IMR-90 (cell line): ENCODE results near the gene NPLOC4. TPM values are rescaled to one million over a fixed set of nuclear protein-coding genes. Genes with fewer than 3 reads are reported as not detected.

ENCODE experiments used
- ATAC-seq: fragments of 200-7000 bp; cut with Tn5 transposase; 2 replicates; pipeline ENCODE4 v1.9.1; 2020; ENCODE audit warnings: low read depth, mild to moderate bottlenecking, moderate library complexity
- BruUV-seq: library from RNA; stranded (reverse); fragments of 400-500 nt; replicated peaks from 2 replicates; lab custom pipeline; 2021; lab: Mats Ljungman, UMichigan
- CTCF ChIA-PET: fragments of 300-600 bp; formaldehyde crosslinking; extraction: SDS; loops from one replicate; lab custom pipeline; 2021; ENCODE audit warnings: antibody characterized with exemption; lab: Yijun Ruan, JAX
- POLR2A ChIA-PET: fragments of 300-600 bp; sonication (Branson Sonifier 250); formaldehyde crosslinking; loops from one replicate; lab custom pipeline; 2022; ENCODE audit warnings: antibody characterized with exemption; ENCODE audit not compliant: unreplicated experiment; lab: Charles Lee
- DNase-seq: peaks from one replicate; pipeline ENCODE4 v3.0.0; 2013
- H2AFZ ChIP-seq: replicated peaks from 2 replicates; pipeline ENCODE3; 2013; ENCODE audit warnings: low read length, mild to moderate bottlenecking; ENCODE audit not compliant: poor library complexity
- H2AK5ac ChIP-seq: 2 replicates; pipeline ENCODE4 v1.6.1; 2013; ENCODE audit warnings: low read depth, low read length, inconsistent platforms
- H2AK9ac ChIP-seq: replicated peaks from 2 replicates; pipeline ENCODE3; 2013; ENCODE audit warnings: mild to moderate bottlenecking, low read depth, low read length, moderate library complexity; ENCODE audit not compliant: poor library complexity
- H2BK120ac ChIP-seq: 2 replicates; pipeline ENCODE4 v1.6.1; 2013; ENCODE audit warnings: low read depth, low read length, inconsistent platforms
- H2BK15ac ChIP-seq: 3 replicates; pipeline ENCODE4 v1.6.1; 2013; ENCODE audit warnings: low read depth, low read length, inconsistent platforms
- H2BK20ac ChIP-seq: 2 replicates; pipeline ENCODE4 v1.6.1; 2013; ENCODE audit warnings: low read depth, mild to moderate bottlenecking, inconsistent platforms, low read length, moderate library complexity
- H2BK5ac ChIP-seq: 2 replicates; pipeline ENCODE4 v1.6.1; 2013; ENCODE audit warnings: mild to moderate bottlenecking, low read depth, low read length, inconsistent platforms; ENCODE audit not compliant: poor library complexity, severe bottlenecking
- H3K14ac ChIP-seq: replicated peaks from 2 replicates; pipeline ENCODE4 v1.6.1; 2013; ENCODE audit warnings: low read depth, low read length, inconsistent platforms
- H3K18ac ChIP-seq: 2 replicates; pipeline ENCODE4 v1.6.1; 2013; ENCODE audit warnings: low read depth, low read length, control low read depth
- H3K23ac ChIP-seq: 2 replicates; pipeline ENCODE4 v1.6.1; 2013; ENCODE audit warnings: low read depth, low read length, inconsistent platforms
- H3K27ac ChIP-seq: 2 replicates; pipeline ENCODE4 v1.5.1; 2013; ENCODE audit warnings: mild to moderate bottlenecking, control low read depth, low read length; ENCODE audit not compliant: insufficient read depth
- H3K27me3 ChIP-seq: 2 replicates; pipeline ENCODE4 v1.6.1; 2013; ENCODE audit warnings: low read length; ENCODE audit not compliant: control insufficient read depth, insufficient read depth
- H3K36me3 ChIP-seq: 2 replicates; pipeline ENCODE4 v1.6.1; 2013; ENCODE audit warnings: low read length, mixed read lengths; ENCODE audit not compliant: control insufficient read depth, insufficient read depth
- H3K4ac ChIP-seq: 2 replicates; pipeline ENCODE4 v1.6.1; 2013; ENCODE audit warnings: low read depth, low read length, inconsistent platforms
- H3K4me1 ChIP-seq: 2 replicates; pipeline ENCODE4 v1.6.1; 2013; ENCODE audit warnings: low read length, mixed read lengths; ENCODE audit not compliant: control insufficient read depth, insufficient read depth
- H3K4me2 ChIP-seq: 2 replicates; pipeline ENCODE4 v1.6.1; 2013; ENCODE audit warnings: low read depth, mild to moderate bottlenecking, control low read depth, low read length, moderate library complexity
- H3K4me3 ChIP-seq: 2 replicates; pipeline ENCODE4 v1.5.1; 2013; ENCODE audit warnings: low read depth, mild to moderate bottlenecking, control low read depth, low read length, moderate library complexity; ENCODE audit not compliant: insufficient read depth
- H3K56ac ChIP-seq: 2 replicates; pipeline ENCODE4 v1.6.1; 2013; ENCODE audit warnings: low read length, inconsistent platforms; ENCODE audit not compliant: insufficient read depth; ENCODE audit errors: extremely low read depth
- H3K79me1 ChIP-seq, 2 experiments: 2 replicates each; pipeline ENCODE4 v1.6.1; 2013; ENCODE audit warnings: low read length in 2 of 2, inconsistent platforms in 1 of 2, low read depth in 1 of 2
- H3K9ac ChIP-seq: 2 replicates; pipeline ENCODE4 v1.6.1; 2013; ENCODE audit warnings: low read depth, low read length, control low read depth
- H3K9me1 ChIP-seq: 2 replicates; pipeline ENCODE4 v1.6.1; 2013; ENCODE audit warnings: low read length, inconsistent platforms; ENCODE audit not compliant: insufficient read depth
- H3K9me3 ChIP-seq: 2 replicates; pipeline ENCODE4 v1.6.1; 2013; ENCODE audit warnings: low read length; ENCODE audit not compliant: control insufficient read depth, insufficient read depth
- H4K20me1 ChIP-seq: 2 replicates; pipeline ENCODE4 v1.6.1; 2013; ENCODE audit warnings: low read length, inconsistent platforms; ENCODE audit not compliant: insufficient read depth
- H4K5ac ChIP-seq: 2 replicates; pipeline ENCODE4 v1.6.1; 2013; ENCODE audit warnings: mild to moderate bottlenecking, low read depth, low read length, control low read depth
- H4K8ac ChIP-seq, 2 experiments: 2 replicates each; pipeline ENCODE4 v1.6.1; 2013; ENCODE audit warnings: low read depth in 2 of 2, low read length in 2 of 2, control low read depth in 1 of 2, inconsistent platforms in 1 of 2
- H4K91ac ChIP-seq: 2 replicates; pipeline ENCODE4 v1.6.1; 2013; ENCODE audit warnings: low read depth, low read length, inconsistent platforms; ENCODE audit not compliant: insufficient read depth
- CEBPB ChIP-seq: IDR thresholded peaks from 2 replicates; pipeline ENCODE4 v1.6.1; 2012; ENCODE audit warnings: low read depth, low read length, improper control_type of control experiment
- CHD1 ChIP-seq: IDR thresholded peaks from 2 replicates; pipeline ENCODE4 v1.6.1; 2012; ENCODE audit warnings: low read depth, low read length, improper control_type of control experiment
- CTCF ChIP-seq: conservative IDR thresholded peaks from 2 replicates; pipeline ENCODE4 v1.5.1; 2012; ENCODE audit warnings: mild to moderate bottlenecking, low read depth, low read length, improper control_type of control experiment
- MAFK ChIP-seq: IDR thresholded peaks from 2 replicates; pipeline ENCODE4 v1.6.1; 2012; ENCODE audit warnings: low read depth, low read length, improper control_type of control experiment
- MAZ ChIP-seq: IDR thresholded peaks from 2 replicates; pipeline ENCODE4 v1.6.1; 2012; ENCODE audit warnings: low read depth, mild to moderate bottlenecking, low read length, improper control_type of control experiment, moderate library complexity, borderline replicate concordance
- NFE2L2 ChIP-seq: fragments of 150-350 bp; IDR thresholded peaks from 2 replicates; pipeline ENCODE4 v1.6.1; 2016; ENCODE audit warnings: low read depth, mild to moderate bottlenecking, low read length
- POLR2A ChIP-seq: IDR thresholded peaks from 2 replicates; pipeline ENCODE4 v1.6.1; 2012; ENCODE audit warnings: mild to moderate bottlenecking, low read depth, low read length
- RAD21 ChIP-seq: IDR thresholded peaks from 2 replicates; pipeline ENCODE4 v1.6.1; 2012; ENCODE audit warnings: low read length, improper control_type of control experiment
- RCOR1 ChIP-seq: IDR thresholded peaks from 2 replicates; pipeline ENCODE4 v1.6.1; 2012; ENCODE audit warnings: mild to moderate bottlenecking, low read length, improper control_type of control experiment; ENCODE audit not compliant: insufficient replicate concordance
- RFX5 ChIP-seq: IDR thresholded peaks from 2 replicates; pipeline ENCODE4 v1.8.0; 2012; ENCODE audit warnings: low read depth, mild to moderate bottlenecking, low read length, moderate library complexity
- SMC3 ChIP-seq: fragments of 150-350 bp; IDR thresholded peaks from 2 replicates; pipeline ENCODE4 v1.6.1; 2016; ENCODE audit warnings: low read depth, mild to moderate bottlenecking, antibody characterized with exemption, low read length, moderate library complexity
- WGBS, 2 experiments: methylation state at CpG; one replicate each; pipeline versions ENCODE4 v1.1.5 to v1.1.7; 2013; ENCODE audit warnings: missing lambda C conversion rate in 2 of 2; ENCODE audit not compliant: insufficient read length in 1 of 2; ENCODE audit errors: extremely low coverage in 2 of 2; 5-methylcytosine and 5-hydroxymethylcytosine counted together
- dilution Hi-C: fragments of 300-500 bp; cut with HindIII; formaldehyde crosslinking; loops from one replicate; pipeline ENCODE4 v1.14.3; 2018; ENCODE audit warnings: low sequenced_read_pairs; ENCODE audit not compliant: unreplicated experiment
- in situ Hi-C: fragments of 300-500 bp; cut with MboI; formaldehyde crosslinking; loops from 3 replicates; pipeline ENCODE4 v1.14.3; 2019; ENCODE audit warnings: low sequenced_read_pairs, inconsistent platforms, mixed read lengths
- intact Hi-C: fragments of 100-400 bp; cut with micrococcal nuclease; formaldehyde crosslinking; loops from 2 replicates; pipeline ENCODE4 v1.10.0; 2022
- polyA plus RNA-seq, 3 experiments: library from polyadenylated mRNA; depleted of rRNA; stranded (reverse); fragments of >200 nt; gene quantifications; 2 replicates each; pipeline ENCODE4 v1.2.3, GENCODE V29; 2012; ENCODE audit warnings: low replicate concordance in 1 of 3
- total RNA-seq: library from RNA; depleted of rRNA; stranded (reverse); fragments of >200 nt; gene quantifications from 2 replicates; pipeline ENCODE4 v1.2.3, GENCODE V29; 2012
- TF ChIP-seq, protein P1 (sequence below): fragments of 150-350 bp; IDR thresholded peaks from 2 replicates; pipeline ENCODE4 v1.6.1; 2017; ENCODE audit warnings: mild to moderate bottlenecking, antibody characterized with exemption, low read length, low read depth

Gene NPLOC4
- total and polyA plus RNA-seq, 2 of the 4 experiments (the other 2 are of a cell fraction) = 70.4 to 78.3 TPM

- TF ChIP-seq RFX5 = no peak
These were observed 103.4 kb downstream of the NPLOC4 start (continued) for GRCh38 chr17:81533339-81534141.

- no peaks in the 10 kb centered on the region for H3K9me3 ChIP-seq
- H2BK120ac ChIP-seq = no peak overlapping the region
- H3K4me1 ChIP-seq = no peaks in the 10 kb centered on the region
- no peak overlapping the region for H3K18ac ChIP-seq
- BruUV-seq = no TSS peak
- no peak overlapping the region for H3K4ac ChIP-seq
- H2AFZ ChIP-seq = no peak overlapping the region
- H3K27me3 ChIP-seq = peaks cover 18% of the 10 kb centered on the region
- ChIA-PET POLR2A (no interaction called here), CTCF (no interaction called here)
- dilution Hi-C loops = no loop called here
- TF ChIP-seq CHD1 (no peak), CEBPB (no peak), POLR2A (no peak), RFX5 (no peak), MAZ (no peak), MAFK (no peak), CTCF (no peak), RCOR1 (no peak), SMC3 (no peak), NFE2L2 (no peak), RAD21 (no peak)
- TF ChIP-seq, protein P1, sequence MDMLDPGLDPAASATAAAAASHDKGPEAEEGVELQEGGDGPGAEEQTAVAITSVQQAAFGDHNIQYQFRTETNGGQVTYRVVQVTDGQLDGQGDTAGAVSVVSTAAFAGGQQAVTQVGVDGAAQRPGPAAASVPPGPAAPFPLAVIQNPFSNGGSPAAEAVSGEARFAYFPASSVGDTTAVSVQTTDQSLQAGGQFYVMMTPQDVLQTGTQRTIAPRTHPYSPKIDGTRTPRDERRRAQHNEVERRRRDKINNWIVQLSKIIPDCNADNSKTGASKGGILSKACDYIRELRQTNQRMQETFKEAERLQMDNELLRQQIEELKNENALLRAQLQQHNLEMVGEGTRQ = no peak
- no peak overlapping the region for H3K4me2 ChIP-seq
- no peaks in the 10 kb centered on the region for H4K20me1 ChIP-seq
- no peak overlapping the region for H3K14ac ChIP-seq
- in situ Hi-C loops = no loop called here
- DNase-seq = no peak
- no peak overlapping the region for H3K23ac ChIP-seq
- no peak overlapping the region for H2BK15ac ChIP-seq
- no peaks in the 10 kb centered on the region for H3K79me1 ChIP-seq
- H4K5ac ChIP-seq = no peak overlapping the region
- 84% methylated on average over 3 of the region's 11 CpGs; no CpG with 5 or more reads in 1 of the 2 experiments for WGBS, 2 experiments
- H3K9me1 ChIP-seq = no peaks in the 10 kb centered on the region
- intact Hi-C loops = no loop called here
- peak overlapping the region; percentile 52 for H2AK9ac ChIP-seq
- H3K27ac ChIP-seq = no peak overlapping the region
- H3K9ac ChIP-seq = no peak overlapping the region
- H2BK20ac ChIP-seq = no peak overlapping the region
- H3K36me3 ChIP-seq = no peaks in the 10 kb centered on the region
- peak overlapping the region; percentile 59; the same call in 1 of the 2 replicates for H2AK5ac ChIP-seq
- peak overlapping the region; percentile 39 for H2BK5ac ChIP-seq
- H4K8ac ChIP-seq = no peak overlapping the region
- no peak for ATAC-seq
- no peak overlapping the region for H3K4me3 ChIP-seq
- no peak overlapping the region for H3K56ac ChIP-seq
- H4K91ac ChIP-seq = no peak overlapping the region
These were observed 104.2 kb downstream of the NPLOC4 start for GRCh38 chr17:81532490-81533287.
